Cerebellar nuclear complex (tissue), 1 donor: Measurements from ENCODE around the gene ZNF324B.
"Not testable (repeated sequence)": the region's sequence is repeated elsewhere in the genome, so short reads cannot be mapped to it uniquely, and the experiment has no call there.

Experiments used
- DNase-seq, 2 experiments: peaks; one replicate each; lab custom pipeline; 2025; lab: John Stamatoyannopoulos, UW

Gene ZNF324B

GRCh38 chr19:58455306-58455705, 3.9 kb downstream of the ZNF324B start:
- no peak for DNase-seq

GRCh38 chr19:58456111-58456510, 4.7 kb downstream of the ZNF324B start:
- DNase-seq = no peak

GRCh38 chr19:58460039-58460438, 8.6 kb downstream of the ZNF324B start:
- no peak for DNase-seq

- DNase-seq = no peak
Observed at GRCh38 chr19:58466089-58466759, 14.8 kb downstream of the ZNF324B start.

- DNase-seq = peak; percentile 72 to 91
Observed at GRCh38 chr19:58466760-58467589, 15.6 kb downstream of the ZNF324B start, which contains the start of gene ZNF324. ZNF324 (plus strand) TSS chr19:58467080; CDS start chr19:58469186, 2,106 bp downstream.

- no peak for DNase-seq
Observed at GRCh38 chr19:58468216-58468839, 16.9 kb downstream of the ZNF324B start.

- DNase-seq = no peak
Observed at GRCh38 chr19:58469241-58470013, 18.0 kb downstream of the ZNF324B start.

- not testable (repeated sequence) for DNase-seq
Observed at GRCh38 chr19:58470837-58471543, 19.6 kb downstream of the ZNF324B start.

- no peak for DNase-seq
Observed at GRCh38 chr19:58471736-58472135, 20.3 kb downstream of the ZNF324B start.

GRCh38 chr19:58473775-58474174, 22.4 kb downstream of the ZNF324B start:
- no peak for DNase-seq

GRCh38 chr19:58474291-58474996, 23.0 kb downstream of the ZNF324B start:
- no peak for DNase-seq

GRCh38 chr19:58474997-58475713, 23.7 kb downstream of the ZNF324B start:
- no peak for DNase-seq

- DNase-seq = peak; percentile 68 to 92
Observed at GRCh38 chr19:58475714-58476497, 24.5 kb downstream of the ZNF324B start, which contains the start of gene ZNF446. ZNF446 (plus strand) TSS chr19:58476352; CDS start chr19:58477219, 867 bp downstream.

GRCh38 chr19:58476498-58477015, 25.1 kb downstream of the ZNF324B start:
- no peak for DNase-seq

- no peak for DNase-seq
Observed at GRCh38 chr19:58477130-58477529, 25.7 kb downstream of the ZNF324B start.

GRCh38 chr19:58477871-58478270, 26.4 kb downstream of the ZNF324B start:
- no peak for DNase-seq

GRCh38 chr19:58479303-58479702, 27.9 kb downstream of the ZNF324B start:
- no peak for DNase-seq

- DNase-seq = no peak
Observed at GRCh38 chr19:58479736-58480480, 28.5 kb downstream of the ZNF324B start.
